Heart left ventricle (tissue), 16 donors: ENCODE measurements around the gene RPAP3. TPM values are rescaled to one million over a fixed set of nuclear protein-coding genes. Genes with fewer than 3 reads are reported as not detected.

Experiments
- ATAC-seq, 4 donors: fragments of 200-7000 bp; cut with Tn5 transposase; one replicate each; pipeline ENCODE4 v1.9.1; 2020 to 2022; ENCODE audit warnings: moderate library complexity in 4 of 4, mild to moderate bottlenecking in 3 of 4, moderate number of reproducible peaks in 1 of 4
- DNase-seq, 5 donors: peaks; one replicate each; pipeline ENCODE4 v3.0.0-alpha.2; 2020
- H3K27ac ChIP-seq, 12 donors: fragments of 200-600 bp; sonication (generic) in 4 of 12; one replicate each; pipeline versions ENCODE4 v1.5.0 to v1.8.0; 2016 to 2022; ENCODE audit warnings: mild to moderate bottlenecking in 2 of 12
- H3K27me3 ChIP-seq, 9 donors: fragments of 200-600 bp; sonication (generic) in 2 of 9; one replicate each; pipeline versions ENCODE4 v1.5.1 to v1.8.0; 2016 to 2022; ENCODE audit warnings: mild to moderate bottlenecking in 3 of 9
- H3K36me3 ChIP-seq, 9 donors: fragments of 200-600 bp; sonication (generic) in 2 of 9; one replicate each; pipeline versions ENCODE4 v1.5.0 to v1.8.0; 2018 to 2022; ENCODE audit warnings: mild to moderate bottlenecking in 2 of 9
- H3K4me1 ChIP-seq, 12 donors: fragments of 200-600 bp; sonication (generic) in 4 of 12; one replicate each; pipeline versions ENCODE4 v1.5.0 to v1.8.0; 2016 to 2022; ENCODE audit warnings: mild to moderate bottlenecking in 3 of 12
- H3K4me3 ChIP-seq, 12 donors: fragments of 200-600 bp; sonication (generic) in 4 of 12; one replicate each; pipeline versions ENCODE4 v1.5.0 to v1.8.0; 2017 to 2022; ENCODE audit warnings: mild to moderate bottlenecking in 9 of 12, moderate library complexity in 4 of 12
- H3K9me3 ChIP-seq, 12 donors: fragments of 200-600 bp; sonication (generic) in 4 of 12; one replicate each; pipeline versions ENCODE4 v1.5.0 to v1.8.0; 2016 to 2022; ENCODE audit warnings: mild to moderate bottlenecking in 1 of 12
- POLR2A ChIP-seq, 2 donors: fragments of 450-650 bp; IDR thresholded peaks; one replicate each; pipeline ENCODE4 v1.6.1; 2017; ENCODE audit warnings: antibody characterized with exemption in 2 of 2, mild to moderate bottlenecking in 2 of 2, moderate library complexity in 2 of 2
- WGBS, 4 donors: extraction: QIAGEN DNeasy Blood & Tissue Kit in 2 of 4; methylation state at CpG; one replicate each; pipeline versions ENCODE4 v1.1.5 to v1.1.7; 2013 to 2018; 5-methylcytosine and 5-hydroxymethylcytosine counted together
- intact Hi-C, 10 donors: fragments of 100-400 bp; cut with DNase I; formaldehyde crosslinking; loops; one replicate each; pipeline versions ENCODE4 v1.11.1 to v1.14.2; 2022
- polyA plus RNA-seq, 2 donors: library from polyadenylated mRNA; stranded (reverse); fragments of 200-250 nt; gene quantifications; one replicate each; pipeline ENCODE4 v1.2.3, GENCODE V29; 2013
- total RNA-seq, 9 donors: library from RNA; depleted of rRNA in 2 of 9; stranded (reverse); fragments of >200 nt in 2 of 9; fragmentation: NEBNext Ultra II Directional in 3 of 9; extraction: Animal tissue kit (Norgen Biotek cat#: 25700) in 3 of 9; gene quantifications; one replicate each; pipeline versions ENCODE4 v1.1.0 to v1.2.4, GENCODE V29; 2016 to 2023
- TF ChIP-seq, protein P1 (sequence below), 12 donors: fragments of 200-600 bp; sonication (generic) in 4 of 12; IDR thresholded peaks; one replicate each; pipeline versions ENCODE4 v1.5.0 to v1.8.0; 2018 to 2022; ENCODE audit warnings: antibody characterized with exemption in 12 of 12, mild to moderate bottlenecking in 5 of 12
- donor health status: ischemic (EF 13 %, LVEDD 7.1; RV severe dilation, severe dysfunction).
- donor health status: healthy with polysubstance abuse.
- donor health status: DM: no; HTN: yes; CAD: no.
- donor health status: DM: no; HTN: no; CAD: no.
- donor health status: ischemic (EF 25% LVEDD 6.9; RV normal size, moderate dysfunction).
- donor health status: ischemic (EF 25% LVEDD 5.7; RV mildly dilated, moderate dysfunction).
- donor health status: healthy.
- donor health status: DM: yes; HTN: yes; CAD: no.
- donor health status: ischemic (EF 35%, LVEDD 5.7; RV mildly dilated, moderate dysfunction).
- donor health status: nonischemic (EF 11% LVEDD 7.7; RV severe dilation, severe dysfunction).
- donor health status: DM: yes; HTN: yes; CAD: no.
- donor health status: PGD.
- donor health status: ischemic (EF 29% LVEDD 5.4; RV normal size, mild dysfunction).
- donor health status: nonischemic (EF 23%, LVEDD 6.1; RV moderate dilation, normal function).

RPAP3 gene
- total and polyA plus RNA-seq, 11 donors = 7.2 to 25.2 (median 21.7) TPM

DNA sequence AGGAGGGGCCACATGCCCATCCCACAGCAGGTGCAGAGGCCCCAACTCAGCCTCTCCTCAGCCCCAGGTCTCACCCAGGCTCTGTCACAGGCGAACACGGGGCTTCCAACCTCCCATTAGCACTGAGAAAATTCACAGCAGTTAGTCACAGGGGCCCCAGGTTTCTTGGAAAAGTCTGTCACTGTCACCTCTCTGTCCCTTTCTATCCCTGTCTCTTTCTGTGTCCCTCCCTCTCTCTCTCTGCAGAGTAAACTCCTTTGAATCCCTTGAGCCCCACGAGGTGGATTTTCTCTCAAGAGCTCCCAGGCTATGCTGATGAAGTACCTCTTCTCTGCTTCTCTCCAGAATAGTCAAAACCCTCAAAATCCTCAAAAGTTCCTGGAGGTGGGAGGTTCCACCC lies 33.5 kb upstream of the RPAP3 start:
- intact Hi-C loops = no loop called here
- DNase-seq (peak in 2 of 5 donors; percentile 15 to 29), ATAC-seq (no peak)
- H3K36me3 ChIP-seq = no peaks in the 10 kb centered on the region
- H3K4me1 ChIP-seq = peaks cover 34 to 85% (median 69%) of the 10 kb centered on the region in 12 donors
- TF ChIP-seq, protein P1, sequence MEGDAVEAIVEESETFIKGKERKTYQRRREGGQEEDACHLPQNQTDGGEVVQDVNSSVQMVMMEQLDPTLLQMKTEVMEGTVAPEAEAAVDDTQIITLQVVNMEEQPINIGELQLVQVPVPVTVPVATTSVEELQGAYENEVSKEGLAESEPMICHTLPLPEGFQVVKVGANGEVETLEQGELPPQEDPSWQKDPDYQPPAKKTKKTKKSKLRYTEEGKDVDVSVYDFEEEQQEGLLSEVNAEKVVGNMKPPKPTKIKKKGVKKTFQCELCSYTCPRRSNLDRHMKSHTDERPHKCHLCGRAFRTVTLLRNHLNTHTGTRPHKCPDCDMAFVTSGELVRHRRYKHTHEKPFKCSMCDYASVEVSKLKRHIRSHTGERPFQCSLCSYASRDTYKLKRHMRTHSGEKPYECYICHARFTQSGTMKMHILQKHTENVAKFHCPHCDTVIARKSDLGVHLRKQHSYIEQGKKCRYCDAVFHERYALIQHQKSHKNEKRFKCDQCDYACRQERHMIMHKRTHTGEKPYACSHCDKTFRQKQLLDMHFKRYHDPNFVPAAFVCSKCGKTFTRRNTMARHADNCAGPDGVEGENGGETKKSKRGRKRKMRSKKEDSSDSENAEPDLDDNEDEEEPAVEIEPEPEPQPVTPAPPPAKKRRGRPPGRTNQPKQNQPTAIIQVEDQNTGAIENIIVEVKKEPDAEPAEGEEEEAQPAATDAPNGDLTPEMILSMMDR (IDR thresholded peaks at IDR 0.05) = no peak
- no peak for TF ChIP-seq POLR2A (IDR thresholded peaks at IDR 0.05)
- WGBS, 4 donors = 87 to 94% (median 90%) methylated on average over 3 of the region's 3 CpGs
- H3K27me3 ChIP-seq = no peaks in the 10 kb centered on the region
- H3K9me3 ChIP-seq = no peaks in the 10 kb centered on the region
- H3K4me3 ChIP-seq = no peak overlapping the region
- peak overlapping the region in 11 of 12 donors; percentile 30 to 86 (median 73) for H3K27ac ChIP-seq

DNA sequence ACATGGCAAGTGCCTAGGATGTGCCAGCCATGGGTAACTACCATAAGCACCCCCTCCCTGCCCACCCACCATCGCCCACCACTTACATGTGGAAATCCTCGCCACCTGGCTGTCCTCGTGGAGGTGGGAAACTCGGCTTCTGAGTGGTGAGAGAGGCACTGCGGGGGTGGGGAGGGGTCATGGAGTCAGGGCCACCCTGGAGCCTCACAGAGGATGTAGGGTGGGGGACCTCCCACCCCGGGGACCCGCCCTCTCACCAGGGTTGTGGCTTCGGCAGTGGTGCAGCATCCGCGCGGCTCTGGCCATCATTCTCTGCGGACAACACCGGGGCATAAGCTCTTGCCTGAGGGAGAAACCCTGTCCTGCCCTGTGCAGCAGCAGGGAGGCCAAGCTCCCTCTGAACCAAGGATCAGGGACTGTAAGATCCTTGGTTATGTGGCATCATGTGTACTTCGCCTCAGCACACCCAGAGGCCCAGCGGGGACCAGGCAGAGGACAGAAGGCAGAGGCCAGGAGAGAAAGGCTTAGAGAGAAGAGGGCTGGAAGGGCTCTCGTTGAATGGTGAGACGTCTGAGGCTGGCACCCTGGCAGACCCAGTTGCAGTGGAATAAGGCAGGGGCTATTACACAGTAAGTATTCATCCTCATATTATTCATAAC lies 32.2 kb upstream of the RPAP3 start:
- H3K9me3 ChIP-seq = no peaks in the 10 kb centered on the region
- 63 to 80% (median 71%) methylated on average over 9 to 17 of the region's 17 CpGs for WGBS, 4 donors
- peaks cover 34 to 93% (median 72%) of the 10 kb centered on the region in 12 donors for H3K4me1 ChIP-seq
- peak in 1 of 5 donors; percentile 67 for DNase-seq
- TF ChIP-seq, protein P1 (IDR thresholded peaks at IDR 0.05) = no peak
- no peak for TF ChIP-seq POLR2A (IDR thresholded peaks at IDR 0.05)
- no peaks in the 10 kb centered on the region for H3K36me3 ChIP-seq
- H3K4me3 ChIP-seq = no peak overlapping the region
- no peaks in the 10 kb centered on the region for H3K27me3 ChIP-seq
- no peak for ATAC-seq
- intact Hi-C loops = loop anchor here in 4 of 10 donors (1.0 to 2.0 kb wide), 3 partner anchors 15 to 21 kb away; no protein-coding TSS in a partner anchor
- peak overlapping the region; percentile 72 to 91 (median 86) for H3K27ac ChIP-seq

DNA sequence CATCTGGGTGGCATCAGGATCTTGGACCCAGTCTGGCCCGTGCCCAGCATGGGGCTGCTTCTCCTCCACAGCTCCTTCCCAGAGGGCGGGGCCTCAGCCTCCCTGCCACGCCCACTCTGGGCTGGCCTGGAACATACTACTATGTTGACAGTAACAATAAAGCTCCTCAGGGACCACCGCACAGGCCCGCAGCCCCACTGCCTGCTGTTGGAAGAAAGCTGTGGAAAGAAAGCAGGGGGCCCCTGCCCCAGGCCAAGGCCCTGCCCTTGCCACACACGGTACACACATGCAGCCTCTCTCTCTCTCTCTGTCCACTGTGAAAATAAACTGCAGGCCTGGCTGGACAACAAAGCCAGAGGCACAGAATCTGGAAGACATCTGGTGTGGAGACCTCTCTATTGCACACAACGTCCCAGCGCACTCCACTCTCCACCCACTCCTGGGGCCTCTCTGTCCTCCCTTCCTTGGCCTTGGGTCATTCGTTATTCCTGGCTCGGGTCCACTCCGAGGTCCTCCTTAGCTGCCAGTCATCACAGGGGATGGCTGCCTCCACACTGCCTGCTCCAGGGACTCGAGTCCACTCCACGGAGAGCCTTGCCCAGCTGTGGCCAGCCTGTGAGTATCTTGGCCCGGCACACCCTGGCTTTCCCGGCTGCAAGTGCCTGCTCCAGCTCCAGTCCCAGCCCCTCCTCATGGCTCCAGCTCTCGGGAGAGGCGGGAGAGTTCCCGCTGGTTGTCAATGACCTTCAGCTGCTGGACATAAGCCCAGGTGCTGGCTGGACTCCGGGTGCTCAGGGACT lies 31.2 kb upstream of the RPAP3 start:
- H3K4me3 ChIP-seq = peak overlapping the region in 5 of 12 donors; percentile 11 to 22 (median 18)

DNA sequence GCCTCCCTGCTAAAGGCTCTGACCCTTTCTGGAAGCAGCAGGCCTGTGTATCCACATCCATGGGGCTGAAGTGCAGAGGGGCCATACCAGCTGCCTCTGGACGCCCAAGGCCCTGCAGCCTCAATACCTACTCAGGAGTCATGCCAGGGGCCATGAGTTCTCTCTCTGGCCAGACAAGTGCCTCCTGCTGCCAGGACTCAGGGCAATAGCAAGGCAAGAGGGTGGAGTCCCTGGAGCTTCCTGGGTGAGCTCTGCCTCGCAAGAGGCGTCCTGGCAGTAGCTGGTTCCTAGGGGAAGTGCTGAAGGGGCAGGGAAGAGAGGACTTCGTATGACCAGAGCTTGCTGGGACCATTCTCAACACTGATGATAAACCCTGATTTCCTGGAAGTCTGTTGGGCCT lies 30.4 kb upstream of the RPAP3 start:
- Histone ChIP-seq H3K4me1 (peaks cover 34 to 86% (median 66%) of the 10 kb centered on the region in 12 donors), H3K27me3 (no peaks in the 10 kb centered on the region), H3K27ac (peak overlapping the region; percentile 72 to 91 (median 86)), H3K36me3 (no peaks in the 10 kb centered on the region), H3K4me3 (no peak overlapping the region), H3K9me3 (no peaks in the 10 kb centered on the region)
- no peak for ATAC-seq
- DNase-seq = peak in 2 of 5 donors; percentile 58 to 62
- WGBS, 4 donors = 37 to 61% (median 50%) methylated on average over 3 to 4 of the region's 4 CpGs
- intact Hi-C loops = loop anchor here in 2 of 10 donors (2.0 kb wide), 2 partner anchors 17 kb away; no protein-coding TSS in a partner anchor
- TF ChIP-seq, protein P1 (IDR thresholded peaks at IDR 0.05) = no peak
- TF ChIP-seq POLR2A (IDR thresholded peaks at IDR 0.05) = no peak

More for the DNA sequence above, 31.2 kb upstream of the RPAP3 start:
- intact Hi-C loops = loop anchor here in 4 of 10 donors (1.0 to 2.0 kb wide), 3 partner anchors 16 to 20 kb away; no protein-coding TSS in a partner anchor
- H3K36me3 ChIP-seq = no peaks in the 10 kb centered on the region
- 12 to 17% (median 15%) methylated on average over 9 to 19 of the region's 19 CpGs for whole genome bisulfite sequencing, 4 donors
- no peaks in the 10 kb centered on the region for H3K27me3 ChIP-seq
- DNase-seq (peak; percentile 86 to 96 (median 91)), ATAC-seq (peak; percentile 82 to 87 (median 85))
- no peak for TF ChIP-seq POLR2A (IDR thresholded peaks at IDR 0.05)
- H3K4me1 ChIP-seq = peaks cover 34 to 90% (median 71%) of the 10 kb centered on the region in 12 donors
- peak overlapping the region; percentile 72 to 91 (median 86) for H3K27ac ChIP-seq
- no peaks in the 10 kb centered on the region for H3K9me3 ChIP-seq
